ENCODE data around the gene CHD3.

CHD3 gene

GRCh38 chr17:7897773-7898172 lies 9.2 kb downstream of the CHD3 start:
- Histone ChIP-seq H3K4me3 (no peak overlapping the region), H3K27ac (no peak overlapping the region)
- TF ChIP-seq CTCF (IDR thresholded peaks at IDR 0.05) = no peak
- peak; percentile 60 for DNase-seq (ENCODE audit: low spot score)

GRCh38 chr17:7903154-7904103 lies 14.8 kb downstream of the CHD3 start:
- Histone ChIP-seq H3K4me3 (no peak overlapping the region), H3K27ac (no peak overlapping the region)
- no peak for TF ChIP-seq CTCF (IDR thresholded peaks at IDR 0.05)
- DNase-seq (ENCODE audit: low spot score) = no peak

GRCh38 chr17:7909089-7909488 lies 20.5 kb downstream of the CHD3 start:
- Histone ChIP-seq H3K4me3 (no peak overlapping the region), H3K27ac (no peak overlapping the region)
- DNase-seq (ENCODE audit: low spot score) = no peak
- TF ChIP-seq CTCF (IDR thresholded peaks at IDR 0.05) = no peak

GRCh38 chr17:7910281-7910680 lies 21.7 kb downstream of the CHD3 start:
- DNase-seq (ENCODE audit: low spot score) = no peak
- H3K27ac ChIP-seq = no peak overlapping the region
- H3K4me3 ChIP-seq = no peak overlapping the region
- TF ChIP-seq CTCF (IDR thresholded peaks at IDR 0.05) = no peak

GRCh38 chr17:7910711-7911110 lies 22.1 kb downstream of the CHD3 start:
- TF ChIP-seq CTCF (IDR thresholded peaks at IDR 0.05) = no peak
- no peak for DNase-seq (ENCODE audit: low spot score)
- Histone ChIP-seq H3K4me3 (no peak overlapping the region), H3K27ac (no peak overlapping the region)

GRCh38 chr17:7911116-7911515 lies 22.5 kb downstream of the CHD3 start:
- Histone ChIP-seq H3K4me3 (no peak overlapping the region), H3K27ac (no peak overlapping the region)
- no peak for TF ChIP-seq CTCF (IDR thresholded peaks at IDR 0.05)
- DNase-seq (ENCODE audit: low spot score) = no peak

- DNase-seq (ENCODE audit: low spot score) = no peak
- H3K27ac ChIP-seq = no peak overlapping the region
- peak; percentile 13 for TF ChIP-seq CTCF (IDR thresholded peaks at IDR 0.05)
- H3K4me3 ChIP-seq = no peak overlapping the region
Observed at GRCh38 chr17:7912927-7913524, 24.4 kb downstream of the CHD3 start.

All from coronary artery (tissue), 2 donors.